ENCODE measurements around the gene SCN2B. TPM values are rescaled to one million over a fixed set of nuclear protein-coding genes. Genes with fewer than 3 reads are reported as not detected.

SCN2B gene
- total and polyA plus RNA-seq, 3 donors from 2014 or later = 0.24 to 0.70 (median 0.43) TPM

DNA sequence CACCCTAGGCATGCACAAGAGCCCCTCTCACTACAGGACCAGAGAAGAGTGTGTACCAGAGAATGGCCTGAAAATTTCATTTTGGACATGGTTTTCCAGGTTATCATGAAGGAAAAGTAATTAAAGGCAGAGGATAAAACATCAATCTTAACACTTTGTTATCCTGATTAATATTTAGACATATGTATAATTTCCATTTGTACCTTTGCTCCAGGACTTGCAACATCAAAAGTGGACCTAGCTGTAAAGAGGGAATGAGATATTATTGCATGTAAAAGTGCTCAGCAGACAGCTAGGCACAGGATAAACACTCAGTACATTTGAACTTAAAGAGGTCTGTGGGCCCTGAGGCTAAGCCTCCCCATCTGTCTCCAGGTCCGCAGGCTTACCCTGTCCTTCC is 21.8 kb downstream of the SCN2B start:
- Histone ChIP-seq H3K4me1 (peaks cover 13% of the 10 kb centered on the region), H3K36me3 (ENCODE audit: low read depth, missing control alignments) (no peaks in the 10 kb centered on the region), H3K27me3 (no peaks in the 10 kb centered on the region), H3K4me3 (no peak overlapping the region), H3K27ac (no peak overlapping the region), H3K9me3 (no peaks in the 10 kb centered on the region)
- no peak for TF ChIP-seq POLR2A (IDR thresholded peaks at IDR 0.05)
- TF ChIP-seq, protein P1, sequence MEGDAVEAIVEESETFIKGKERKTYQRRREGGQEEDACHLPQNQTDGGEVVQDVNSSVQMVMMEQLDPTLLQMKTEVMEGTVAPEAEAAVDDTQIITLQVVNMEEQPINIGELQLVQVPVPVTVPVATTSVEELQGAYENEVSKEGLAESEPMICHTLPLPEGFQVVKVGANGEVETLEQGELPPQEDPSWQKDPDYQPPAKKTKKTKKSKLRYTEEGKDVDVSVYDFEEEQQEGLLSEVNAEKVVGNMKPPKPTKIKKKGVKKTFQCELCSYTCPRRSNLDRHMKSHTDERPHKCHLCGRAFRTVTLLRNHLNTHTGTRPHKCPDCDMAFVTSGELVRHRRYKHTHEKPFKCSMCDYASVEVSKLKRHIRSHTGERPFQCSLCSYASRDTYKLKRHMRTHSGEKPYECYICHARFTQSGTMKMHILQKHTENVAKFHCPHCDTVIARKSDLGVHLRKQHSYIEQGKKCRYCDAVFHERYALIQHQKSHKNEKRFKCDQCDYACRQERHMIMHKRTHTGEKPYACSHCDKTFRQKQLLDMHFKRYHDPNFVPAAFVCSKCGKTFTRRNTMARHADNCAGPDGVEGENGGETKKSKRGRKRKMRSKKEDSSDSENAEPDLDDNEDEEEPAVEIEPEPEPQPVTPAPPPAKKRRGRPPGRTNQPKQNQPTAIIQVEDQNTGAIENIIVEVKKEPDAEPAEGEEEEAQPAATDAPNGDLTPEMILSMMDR (IDR thresholded peaks at IDR 0.05) = no peak
- no peak for DNase-seq
- intact Hi-C loops (cut with DNase I; ENCODE audit: low total_unique reads) = no loop called here
- 86 to 89% methylated on average over 1 of the region's 1 CpG for WGBS, 2 donors

DNA sequence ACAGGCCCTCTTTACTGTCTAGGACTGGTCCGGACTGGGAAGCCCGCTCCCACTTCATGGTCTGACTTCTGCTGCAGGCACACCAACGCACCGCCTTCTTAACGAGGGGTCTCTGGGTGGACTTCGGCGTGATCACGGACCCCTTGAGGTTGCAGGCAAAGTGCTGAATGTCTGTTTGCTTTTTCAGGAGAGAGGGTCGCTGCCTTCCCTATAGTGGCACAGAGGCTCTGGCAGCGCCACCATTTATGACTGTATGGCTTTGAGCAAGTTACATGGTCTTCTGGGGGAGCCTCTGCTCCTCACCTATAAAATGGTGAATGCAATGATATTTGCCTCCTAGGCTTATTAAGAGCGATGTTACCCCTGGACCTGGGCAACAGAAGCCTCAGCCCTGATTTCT is 22.5 kb downstream of the SCN2B start:
- no peak overlapping the region for H3K27ac ChIP-seq
- no peaks in the 10 kb centered on the region for H3K27me3 ChIP-seq
- WGBS, 2 donors = 61 to 74% methylated on average over 11 of the region's 11 CpGs
- H3K4me1 ChIP-seq = peaks cover 13% of the 10 kb centered on the region
- no peaks in the 10 kb centered on the region for H3K36me3 ChIP-seq (ENCODE audit: low read depth, missing control alignments)
- TF ChIP-seq POLR2A (IDR thresholded peaks at IDR 0.05) = no peak
- TF ChIP-seq, protein P1 (IDR thresholded peaks at IDR 0.05) = no peak
- DNase-seq = no peak
- no peak overlapping the region for H3K4me3 ChIP-seq
- intact Hi-C loops (cut with DNase I; ENCODE audit: low total_unique reads) = no loop called here
- H3K9me3 ChIP-seq = no peaks in the 10 kb centered on the region

DNA sequence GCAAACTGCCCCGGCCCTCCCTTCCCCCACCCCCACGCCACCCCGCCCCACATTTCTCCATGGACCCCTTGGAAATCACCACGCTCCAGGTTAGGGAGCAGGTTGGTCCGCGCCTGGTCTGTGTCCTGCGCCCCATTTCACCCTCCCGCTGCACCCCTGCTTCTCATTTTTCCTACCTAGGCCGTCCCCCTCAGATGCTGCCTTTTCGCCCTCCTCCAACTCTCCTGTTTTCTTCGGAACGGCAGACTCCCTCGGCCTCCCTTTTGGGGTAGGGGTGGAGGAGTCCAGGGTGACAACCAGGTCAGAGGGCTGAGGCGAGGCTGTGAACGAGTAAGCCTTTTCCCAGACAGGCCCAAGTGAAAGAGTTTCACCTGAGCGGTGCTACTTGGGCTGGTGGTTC is 22.9 kb downstream of the SCN2B start:
- intact Hi-C loops (cut with DNase I; ENCODE audit: low total_unique reads) = no loop called here
- no peak overlapping the region for H3K27ac ChIP-seq
- DNase-seq = no peak
- peak overlapping the region; percentile 39 to 64 for H3K4me3 ChIP-seq
- TF ChIP-seq POLR2A (IDR thresholded peaks at IDR 0.05) = no peak
- TF ChIP-seq, protein P1 (IDR thresholded peaks at IDR 0.05) = no peak
- no peaks in the 10 kb centered on the region for H3K27me3 ChIP-seq
- H3K9me3 ChIP-seq = no peaks in the 10 kb centered on the region
- 34 to 40% methylated on average over 11 to 16 of the region's 16 CpGs for WGBS, 2 donors
- no peaks in the 10 kb centered on the region for H3K36me3 ChIP-seq (ENCODE audit: low read depth, missing control alignments)
- H3K4me1 ChIP-seq = peaks cover 13% of the 10 kb centered on the region

DNA sequence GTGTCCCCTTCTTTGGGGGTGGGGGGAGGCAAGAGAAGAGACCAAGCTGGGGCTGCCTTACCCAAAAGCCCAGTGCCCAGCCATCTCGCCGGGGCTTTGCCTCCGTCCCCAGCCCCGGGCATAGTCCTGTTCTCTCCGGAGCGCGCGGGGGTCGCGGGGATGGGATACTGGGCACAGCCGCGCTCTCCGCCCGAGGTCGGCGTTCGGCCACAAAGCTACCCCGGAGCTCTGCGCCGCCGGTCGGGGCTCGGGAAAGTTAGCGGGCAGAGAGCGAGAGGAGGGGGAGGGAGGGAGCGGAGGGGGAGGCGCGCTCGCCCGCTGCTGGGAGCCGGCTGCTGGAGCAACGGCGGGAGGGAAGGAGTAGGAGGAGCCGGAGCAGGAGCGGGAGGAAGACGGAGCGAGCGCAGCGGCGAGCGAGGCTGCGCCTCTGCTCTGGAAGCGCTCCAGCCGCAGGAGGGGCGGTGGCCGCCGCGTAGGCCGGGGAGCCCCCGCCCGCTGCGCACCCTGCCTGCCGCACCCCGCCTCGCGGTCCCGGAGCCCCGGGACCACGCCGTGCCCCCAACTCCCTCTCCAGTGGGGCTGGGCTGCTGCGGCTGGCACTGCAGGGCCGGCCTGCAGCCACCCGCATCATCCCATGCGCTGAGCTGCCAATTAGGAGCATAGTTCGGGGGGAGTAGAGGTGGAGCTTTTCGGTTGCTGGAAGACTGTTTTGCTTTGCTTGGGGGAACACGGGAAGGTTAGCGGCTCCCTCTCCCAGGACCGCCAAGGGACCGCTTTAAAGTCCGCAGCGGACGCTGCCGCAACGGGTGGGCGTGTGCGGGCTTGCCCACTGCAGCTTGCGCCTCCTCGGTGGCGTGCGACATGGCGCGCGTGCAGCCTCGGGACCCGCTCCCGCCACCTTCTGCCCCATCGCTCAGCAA is 23.6 kb downstream of the SCN2B start, which contains the start of gene SCN4B:
Gene SCN4B, minus strand, starts transcription at position 272 of the 920 bp plus-strand sequence. Its CDS starts 150 bp downstream, at position 122.
- TF ChIP-seq POLR2A (IDR thresholded peaks at IDR 0.05) = no peak
- TF ChIP-seq, protein P1 (IDR thresholded peaks at IDR 0.05) = no peak
- Histone ChIP-seq H3K4me3 (peak within 1 kb of the TSS; percentile 39 to 64), H3K9me3 (no peaks in the 10 kb centered on the region), H3K4me1 (peaks cover 13% of the 10 kb centered on the region), H3K27ac (no peak within 1 kb of the TSS), H3K27me3 (no peaks in the 10 kb centered on the region), H3K36me3 (ENCODE audit: low read depth, missing control alignments) (no peaks in the 10 kb centered on the region)
- WGBS, 2 donors = 0 to 1% methylated on average over 1 to 72 of the region's 88 CpGs
- peak; percentile 75 for DNase-seq
- intact Hi-C loops (cut with DNase I; ENCODE audit: low total_unique reads) = no loop called here

Data from testis (tissue), 3 donors.